Measurements from ENCODE around the gene LRRK2.

LRRK2 gene

DNA sequence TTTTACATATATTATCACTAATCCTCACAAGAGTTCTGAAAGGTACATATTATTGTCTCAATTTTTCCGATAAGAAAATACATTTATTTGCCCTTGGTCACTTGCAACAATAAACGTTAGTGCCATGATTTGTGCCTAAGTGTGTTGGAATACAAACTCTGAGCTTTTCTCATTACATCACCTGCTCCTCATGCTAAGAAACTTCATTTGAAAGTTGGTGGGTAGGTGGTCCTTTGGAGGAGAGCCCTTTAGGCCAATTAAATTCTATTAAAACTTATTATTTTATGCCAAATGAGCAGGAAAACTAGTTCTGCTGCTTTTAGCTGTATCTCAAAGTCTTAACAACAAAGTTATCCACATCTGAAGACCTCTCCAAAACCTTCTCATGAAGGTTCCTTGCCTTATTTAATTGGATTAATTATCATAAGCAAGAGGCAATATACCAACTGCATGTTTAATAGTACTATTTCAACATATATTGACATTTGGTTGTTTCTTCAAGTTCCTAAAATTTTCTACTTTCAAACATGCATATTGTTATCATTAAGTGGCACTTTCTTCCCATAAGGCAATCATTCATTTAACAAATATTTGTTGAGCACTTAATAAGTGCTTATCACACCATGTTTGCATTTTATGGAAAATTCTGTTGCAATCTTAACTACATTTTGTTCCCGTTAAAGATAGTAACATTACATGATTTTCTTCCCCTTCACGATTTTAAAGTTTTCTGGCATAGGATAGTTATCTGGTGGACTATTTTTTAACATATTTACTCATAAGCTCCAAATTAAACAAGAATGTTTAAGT lies 40.1 kb upstream of the LRRK2 start:
- in situ Hi-C loops (cut with MboI; ENCODE audit: low pct_unique_long_range_greater_than_20kb, low sequenced_read_pairs, unreplicated experiment) = no loop called here
- TF ChIP-seq, protein P1, sequence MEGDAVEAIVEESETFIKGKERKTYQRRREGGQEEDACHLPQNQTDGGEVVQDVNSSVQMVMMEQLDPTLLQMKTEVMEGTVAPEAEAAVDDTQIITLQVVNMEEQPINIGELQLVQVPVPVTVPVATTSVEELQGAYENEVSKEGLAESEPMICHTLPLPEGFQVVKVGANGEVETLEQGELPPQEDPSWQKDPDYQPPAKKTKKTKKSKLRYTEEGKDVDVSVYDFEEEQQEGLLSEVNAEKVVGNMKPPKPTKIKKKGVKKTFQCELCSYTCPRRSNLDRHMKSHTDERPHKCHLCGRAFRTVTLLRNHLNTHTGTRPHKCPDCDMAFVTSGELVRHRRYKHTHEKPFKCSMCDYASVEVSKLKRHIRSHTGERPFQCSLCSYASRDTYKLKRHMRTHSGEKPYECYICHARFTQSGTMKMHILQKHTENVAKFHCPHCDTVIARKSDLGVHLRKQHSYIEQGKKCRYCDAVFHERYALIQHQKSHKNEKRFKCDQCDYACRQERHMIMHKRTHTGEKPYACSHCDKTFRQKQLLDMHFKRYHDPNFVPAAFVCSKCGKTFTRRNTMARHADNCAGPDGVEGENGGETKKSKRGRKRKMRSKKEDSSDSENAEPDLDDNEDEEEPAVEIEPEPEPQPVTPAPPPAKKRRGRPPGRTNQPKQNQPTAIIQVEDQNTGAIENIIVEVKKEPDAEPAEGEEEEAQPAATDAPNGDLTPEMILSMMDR (IDR thresholded peaks at IDR 0.05; ENCODE audit: extremely low read depth, insufficient read depth, missing control alignments) = no peak
- no peak for DNase-seq (ENCODE audit: low spot score)

DNA sequence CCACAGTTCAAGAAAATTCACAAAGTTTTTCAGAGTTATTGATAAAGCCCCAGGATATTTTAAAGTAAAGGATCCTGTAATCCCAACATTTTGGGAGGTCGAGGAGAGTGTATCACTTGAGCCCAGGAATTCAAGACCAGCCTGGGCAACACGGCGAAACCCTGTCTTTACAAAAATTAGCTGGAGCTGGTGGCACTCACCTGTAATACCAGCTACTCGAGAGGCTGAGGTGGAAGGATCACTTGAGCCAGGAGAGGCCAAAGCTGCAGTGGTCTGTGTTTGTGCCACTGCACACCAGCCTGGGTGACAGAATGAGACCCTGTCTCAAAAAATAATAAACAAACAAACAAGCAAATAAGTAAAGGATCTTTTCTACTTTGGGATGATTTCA lies 39.5 kb upstream of the LRRK2 start:
- in situ Hi-C loops (cut with MboI; ENCODE audit: low pct_unique_long_range_greater_than_20kb, low sequenced_read_pairs, unreplicated experiment) = no loop called here
- DNase-seq (ENCODE audit: low spot score) = no peak
- TF ChIP-seq, protein P1 (IDR thresholded peaks at IDR 0.05; ENCODE audit: extremely low read depth, insufficient read depth, missing control alignments) = no peak

DNA sequence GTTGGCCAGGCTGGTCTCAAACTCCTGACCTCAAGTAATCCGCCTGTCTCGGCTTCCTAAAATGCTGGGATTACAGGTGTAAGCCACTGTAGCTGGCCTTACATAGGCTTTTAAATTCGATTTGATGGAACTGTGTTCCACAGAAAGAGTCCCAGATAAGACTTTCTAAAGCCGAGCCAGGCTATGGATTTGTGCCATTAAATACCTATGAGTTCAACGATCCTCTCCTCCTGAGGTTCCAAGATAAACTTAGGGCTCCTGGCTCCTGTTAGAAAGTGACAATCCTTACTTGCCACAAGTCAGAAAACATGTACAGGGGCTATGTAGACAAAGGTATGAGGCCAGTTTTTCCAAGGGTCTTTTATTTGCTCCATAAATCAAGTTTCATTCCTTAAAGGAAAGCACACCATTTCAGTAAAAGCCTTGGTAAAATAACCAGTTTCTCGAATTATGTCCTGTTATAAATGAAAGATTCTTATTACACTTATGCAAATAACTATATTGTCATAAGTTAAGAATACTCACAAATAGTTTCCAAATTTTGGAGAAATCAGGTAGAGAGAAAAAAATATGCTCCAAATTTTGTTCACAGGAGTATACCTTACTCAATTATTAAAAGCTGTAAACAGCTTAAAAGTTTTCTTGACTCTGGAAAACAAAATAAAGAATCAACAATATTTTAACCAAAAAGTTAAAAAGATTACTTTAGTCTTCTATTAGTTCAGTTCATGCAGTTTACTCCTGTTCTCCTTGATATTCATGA lies 36.1 kb upstream of the LRRK2 start:
- DNase-seq (ENCODE audit: low spot score) = no peak
- TF ChIP-seq, protein P1 (IDR thresholded peaks at IDR 0.05; ENCODE audit: extremely low read depth, insufficient read depth, missing control alignments) = no peak
- in situ Hi-C loops (cut with MboI; ENCODE audit: low pct_unique_long_range_greater_than_20kb, low sequenced_read_pairs, unreplicated experiment) = no loop called here

DNA sequence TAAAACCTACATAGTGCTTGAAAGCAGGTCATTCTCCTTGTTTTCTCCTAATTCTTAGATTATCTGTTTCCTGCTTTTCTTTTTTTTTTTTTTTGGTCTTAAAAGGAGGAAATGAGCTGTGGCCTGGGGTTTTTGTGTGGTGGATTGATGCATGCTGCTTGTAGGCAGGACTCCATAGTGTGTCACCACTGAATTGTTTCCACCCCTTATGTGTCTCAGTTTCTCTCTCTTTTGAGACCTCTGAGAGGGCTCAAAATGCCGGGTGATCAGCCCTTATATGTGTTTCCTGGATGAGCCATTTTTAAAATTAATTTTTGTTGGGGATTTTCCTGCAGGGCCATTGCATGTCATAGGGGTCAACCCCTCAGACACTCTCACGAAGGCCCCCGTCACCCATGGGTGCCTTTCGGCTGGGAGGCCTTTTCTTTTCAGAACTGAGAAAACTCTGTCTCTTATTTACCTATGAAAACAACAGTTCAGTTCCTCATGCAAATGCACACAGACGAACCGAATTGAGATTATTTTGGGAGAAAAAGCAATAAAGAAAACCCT lies 32.0 kb upstream of the LRRK2 start:
- in situ Hi-C loops (cut with MboI; ENCODE audit: low pct_unique_long_range_greater_than_20kb, low sequenced_read_pairs, unreplicated experiment) = no loop called here
- TF ChIP-seq, protein P1 (IDR thresholded peaks at IDR 0.05; ENCODE audit: extremely low read depth, insufficient read depth, missing control alignments) = no peak
- peak; percentile 38 for DNase-seq (ENCODE audit: low spot score)

DNA sequence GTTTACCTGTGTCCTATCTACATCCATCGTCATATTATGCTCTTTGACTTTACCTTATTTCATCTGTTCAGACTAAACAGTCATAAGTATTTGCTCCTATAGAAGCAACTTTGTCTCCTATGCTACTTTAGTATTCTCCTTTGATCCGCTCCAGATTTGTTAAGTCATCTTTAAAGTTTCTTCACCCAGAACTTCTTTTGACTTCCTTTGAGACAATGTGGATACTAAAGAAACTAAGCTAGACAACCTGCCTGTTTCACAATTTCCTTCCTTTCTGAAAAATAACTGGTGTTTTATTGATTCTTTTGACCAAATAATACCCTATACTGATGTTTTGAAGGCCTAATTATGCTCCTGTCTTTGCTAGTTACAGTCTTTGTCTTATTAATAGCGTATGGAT lies 30.0 kb upstream of the LRRK2 start:
- in situ Hi-C loops (cut with MboI; ENCODE audit: low pct_unique_long_range_greater_than_20kb, low sequenced_read_pairs, unreplicated experiment) = no loop called here
- TF ChIP-seq, protein P1 (IDR thresholded peaks at IDR 0.05; ENCODE audit: extremely low read depth, insufficient read depth, missing control alignments) = no peak
- DNase-seq (ENCODE audit: low spot score) = no peak

DNA sequence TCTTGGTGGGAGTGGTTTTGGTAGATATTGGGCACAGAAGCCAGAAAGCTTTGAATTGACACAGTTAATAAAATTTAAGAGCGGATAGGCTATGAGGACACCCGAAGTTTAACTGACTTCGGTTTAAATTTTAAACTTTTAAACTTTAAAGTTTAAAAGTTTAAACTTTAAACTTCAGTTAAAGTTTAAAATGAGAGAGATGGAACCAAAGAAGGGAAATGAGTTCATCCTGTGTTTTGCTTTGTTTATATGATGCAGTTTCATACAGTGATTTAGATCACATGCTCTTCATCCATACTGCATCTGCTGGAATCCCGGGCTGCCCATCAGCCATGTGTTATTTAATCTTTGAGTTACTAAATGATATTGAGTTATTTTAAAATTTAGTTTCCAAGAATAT lies 27.2 kb upstream of the LRRK2 start:
- TF ChIP-seq, protein P1 (IDR thresholded peaks at IDR 0.05; ENCODE audit: extremely low read depth, insufficient read depth, missing control alignments) = no peak
- in situ Hi-C loops (cut with MboI; ENCODE audit: low pct_unique_long_range_greater_than_20kb, low sequenced_read_pairs, unreplicated experiment) = no loop called here
- DNase-seq (ENCODE audit: low spot score) = no peak

Data from GM13977 (cell line).